Lower lobe of right lung (tissue), 2 donors: ENCODE data around the gene GSG1. TPM values are rescaled to one million over a fixed set of nuclear protein-coding genes. Genes with fewer than 3 reads are reported as not detected.
A peak's percentile ranks its signal among the peaks of the same experiment; 100 is the strongest.

Source experiments
- ATAC-seq, 2 donors: fragments of 200-7000 bp; cut with Tn5 transposase; one replicate each; pipeline ENCODE4 v1.9.1; 2020 to 2022; ENCODE audit warnings: mild to moderate bottlenecking in 2 of 2, moderate library complexity in 2 of 2
- DNase-seq: peaks from one replicate; pipeline ENCODE4 v3.0.0-alpha.2; 2020
- H3K27ac ChIP-seq: fragments of 200-600 bp; one replicate; pipeline ENCODE4 v1.8.0; 2022
- H3K27me3 ChIP-seq: fragments of 200-600 bp; one replicate; pipeline ENCODE4 v1.8.0; 2022; ENCODE audit warnings: low read depth
- H3K36me3 ChIP-seq: fragments of 200-600 bp; one replicate; pipeline ENCODE4 v1.8.0; 2022; ENCODE audit warnings: mild to moderate bottlenecking
- H3K4me1 ChIP-seq: fragments of 200-600 bp; one replicate; pipeline ENCODE4 v1.8.0; 2022
- H3K4me3 ChIP-seq: fragments of 200-600 bp; one replicate; pipeline ENCODE4 v1.8.0; 2022; ENCODE audit warnings: mild to moderate bottlenecking
- H3K9me3 ChIP-seq: fragments of 200-600 bp; one replicate; pipeline ENCODE4 v1.8.0; 2022
- CTCF ChIP-seq: fragments of 200-600 bp; IDR thresholded peaks from one replicate; pipeline ENCODE4 v1.8.0; 2022; ENCODE audit warnings: antibody characterized with exemption, mild to moderate bottlenecking
- intact Hi-C: fragments of 100-400 bp; cut with DNase I; formaldehyde crosslinking; loops from one replicate; pipeline ENCODE4 v1.11.0; 2022
- total RNA-seq: library from RNA; stranded (reverse); fragmentation: NEBNext Ultra II Directional; extraction: Animal tissue kit (Norgen Biotek cat#: 25700); gene quantifications from one replicate; pipeline ENCODE4 v1.2.1, GENCODE V29; 2021
- donor health status: DM: no; HTN: yes; CAD: no; lungs with severe emphysema.

GSG1 gene
- total RNA-seq, 1 donor from 2014 or later = not detected

GRCh38 chr12:13091832-13092231 is 11.6 kb downstream of the GSG1 start:
- TF ChIP-seq CTCF = no peak
- Histone ChIP-seq H3K9me3 (no peaks in the 10 kb centered on the region), H3K27ac (no peak overlapping the region), H3K4me1 (peaks cover 15% of the 10 kb centered on the region), H3K36me3 (no peaks in the 10 kb centered on the region), H3K27me3 (no peaks in the 10 kb centered on the region), H3K4me3 (no peak overlapping the region)
- DNase-seq = no peak
- intact Hi-C loops = no loop called here
- ATAC-seq = no peak

GRCh38 chr12:13090054-13090453 is 13.4 kb downstream of the GSG1 start:
- ATAC-seq (no peak), DNase-seq (no peak)
- intact Hi-C loops = no loop called here
- Histone ChIP-seq H3K9me3 (no peaks in the 10 kb centered on the region), H3K27me3 (no peaks in the 10 kb centered on the region), H3K4me1 (peaks cover 11% of the 10 kb centered on the region), H3K36me3 (no peaks in the 10 kb centered on the region), H3K4me3 (no peak overlapping the region), H3K27ac (no peak overlapping the region)
- no peak for TF ChIP-seq CTCF

- H3K4me1 ChIP-seq = peaks cover under 1% of the 10 kb centered on the region
- H3K9me3 ChIP-seq = no peaks in the 10 kb centered on the region
- H3K36me3 ChIP-seq = no peaks in the 10 kb centered on the region
- intact Hi-C loops = no loop called here
- H3K4me3 ChIP-seq = no peak overlapping the region
- H3K27ac ChIP-seq = no peak overlapping the region
- ATAC-seq = no peak
- DNase-seq = no peak
- TF ChIP-seq CTCF = no peak
- no peaks in the 10 kb centered on the region for H3K27me3 ChIP-seq
Measured at GRCh38 chr12:13088496-13088895, 15.0 kb downstream of the GSG1 start.

- Histone ChIP-seq H3K9me3 (no peaks in the 10 kb centered on the region), H3K27me3 (no peaks in the 10 kb centered on the region), H3K4me3 (no peak overlapping the region), H3K4me1 (no peaks in the 10 kb centered on the region), H3K36me3 (no peaks in the 10 kb centered on the region), H3K27ac (no peak overlapping the region)
- TF ChIP-seq CTCF = no peak
- intact Hi-C loops = no loop called here
- DNase-seq (no peak), ATAC-seq (no peak)
Measured at GRCh38 chr12:13087766-13088165, 15.7 kb downstream of the GSG1 start.

GRCh38 chr12:13085968-13086686 is 17.3 kb downstream of the GSG1 start:
- TF ChIP-seq CTCF = no peak
- H3K4me3 ChIP-seq = no peak overlapping the region
- intact Hi-C loops = no loop called here
- H3K27ac ChIP-seq = no peak overlapping the region
- H3K4me1 ChIP-seq = no peaks in the 10 kb centered on the region
- H3K27me3 ChIP-seq = no peaks in the 10 kb centered on the region
- H3K9me3 ChIP-seq = no peaks in the 10 kb centered on the region
- ATAC-seq (peak; percentile 18 to 81), DNase-seq (no peak)
- no peaks in the 10 kb centered on the region for H3K36me3 ChIP-seq
